Keratinocyte (primary cell): ENCODE results near the gene IQSEC3. TPM values are rescaled to one million over a fixed set of nuclear protein-coding genes. Genes with fewer than 3 reads are reported as not detected.
"Not testable (repeated sequence)": the region's sequence is repeated elsewhere in the genome, so short reads cannot be mapped to it uniquely, and the experiment has no call there.

Source experiments
- DNase-seq: peaks from one replicate; pipeline ENCODE4 v3.0.0-alpha.2; 2011; ENCODE audit warnings: low read depth, missing footprints, low spot score
- FAIRE-seq: peaks from 2 replicates; lab custom pipeline; 2011; peaks lifted over from hg19 to GRCh38; lab: Jason Lieb, UNC
- H2AFZ ChIP-seq: 2 replicates; pipeline ENCODE4 v1.6.0; 2012; ENCODE audit warnings: low read length, control low read depth, inconsistent platforms; ENCODE audit not compliant: control insufficient read depth
- H3K27ac ChIP-seq: 2 replicates; pipeline ENCODE4 v1.5.1; 2011; ENCODE audit warnings: low read length; ENCODE audit not compliant: control insufficient read depth, insufficient read depth
- H3K27me3 ChIP-seq: 3 replicates; pipeline ENCODE4 v1.6.0; 2011; ENCODE audit warnings: low read length; ENCODE audit not compliant: control insufficient read depth, insufficient read depth; ENCODE audit errors: extremely low read depth
- H3K36me3 ChIP-seq, 2 experiments: 2 replicates in 1 of 2; 3 replicates in 1 of 2; pipeline ENCODE4 v1.5.1; 2011; ENCODE audit warnings: low read length in 2 of 2, mild to moderate bottlenecking in 1 of 2; ENCODE audit not compliant: control insufficient read depth in 2 of 2, insufficient read depth in 2 of 2; ENCODE audit errors: extremely low read depth in 1 of 2
- H3K4me1 ChIP-seq: 3 replicates; pipeline ENCODE4 v1.5.1; 2011; ENCODE audit warnings: low read length; ENCODE audit not compliant: control insufficient read depth, insufficient read depth; ENCODE audit errors: extremely low read depth
- H3K4me2 ChIP-seq: 3 replicates; pipeline ENCODE4 v1.6.0; 2011; ENCODE audit warnings: low read depth, low read length; ENCODE audit not compliant: control insufficient read depth, insufficient read depth; ENCODE audit errors: extremely low read depth
- H3K4me3 ChIP-seq, 3 experiments: fragments of 200-600 bp in 1 of 3; sonication (generic) in 1 of 3; 2 replicates in 2 of 3; 3 replicates in 1 of 3; pipeline ENCODE4 v1.5.1; 2011 to 2016; ENCODE audit warnings: low read length in 3 of 3, mild to moderate bottlenecking in 3 of 3, control low read depth in 2 of 3, inconsistent platforms in 1 of 3, low read depth in 1 of 3, mixed read lengths in 1 of 3, mixed run types in 1 of 3, moderate library complexity in 1 of 3; ENCODE audit not compliant: control insufficient read depth in 2 of 3, insufficient read depth in 2 of 3; ENCODE audit errors: extremely low read depth in 1 of 3
- H3K79me2 ChIP-seq: 2 replicates; pipeline ENCODE4 v1.6.0; 2012; ENCODE audit warnings: low read length; ENCODE audit not compliant: control insufficient read depth, insufficient read depth
- H3K9ac ChIP-seq: 3 replicates; pipeline ENCODE4 v1.6.0; 2011; ENCODE audit warnings: low read length; ENCODE audit not compliant: control insufficient read depth, insufficient read depth; ENCODE audit errors: extremely low read depth
- H3K9me1 ChIP-seq: 3 replicates; pipeline ENCODE4 v1.6.0; 2011; ENCODE audit warnings: low read length; ENCODE audit not compliant: control insufficient read depth, insufficient read depth; ENCODE audit errors: extremely low read depth
- H3K9me3 ChIP-seq: 2 replicates; pipeline ENCODE4 v1.5.1; 2012; ENCODE audit warnings: low read depth, low read length; ENCODE audit not compliant: control insufficient read depth
- H4K20me1 ChIP-seq: 3 replicates; pipeline ENCODE4 v1.6.0; 2011; ENCODE audit warnings: low read length; ENCODE audit not compliant: control insufficient read depth, insufficient read depth; ENCODE audit errors: extremely low read depth
- CTCF ChIP-seq, 3 experiments: IDR thresholded peaks in 1 of 3; conservative IDR thresholded peaks in 1 of 3; optimal IDR thresholded peaks in 1 of 3; 2 replicates in 2 of 3; 3 replicates in 1 of 3; pipeline versions ENCODE3 to v1.5.1; 2011; ENCODE audit warnings: low read length in 3 of 3, mild to moderate bottlenecking in 3 of 3, moderate library complexity in 2 of 3, control low read depth in 1 of 3, inconsistent platforms in 1 of 3; ENCODE audit not compliant: insufficient read depth in 2 of 3; ENCODE audit errors: extremely low read depth in 1 of 3
- EZH2 ChIP-seq: IDR thresholded peaks from one replicate; pipeline ENCODE4 v1.6.1; 2012; ENCODE audit warnings: inconsistent platforms, mild to moderate bottlenecking, low read length, moderate library complexity
- dilution Hi-C: fragments of 300-500 bp; cut with MboI; formaldehyde crosslinking; loops from one replicate; pipeline ENCODE4 v1.7.0; 2020; ENCODE audit warnings: low sequenced_read_pairs; ENCODE audit not compliant: extremely low pct_ligation_motif_present
- polyA plus RNA-seq, 5 experiments: library from polyadenylated mRNA; depleted of rRNA in 3 of 5; stranded (reverse) in 3 of 5; stranded (forward) in 1 of 5; unstranded in 1 of 5; fragments of >200 nt; gene quantifications; 1 replicate in 1 of 5; 2 replicates in 3 of 5; 3 replicates in 1 of 5; pipeline versions ENCODE4 v1.2.1 to v1.2.3, GENCODE V29; 2011 to 2012; ENCODE audit warnings: missing spikeins in 2 of 5, low read depth in 1 of 5, low replicate concordance in 1 of 5

IQSEC3 gene
- polyA plus RNA-seq, 1 donor (not counting 4 experiments of a cell fraction or from before 2014, with no cell fraction given): not detected

GRCh38 chr12:22190-22529 lies 44.4 kb upstream of the IQSEC3 start:
- dilution Hi-C loops: no loop called here
- no peak overlapping the region for H2AFZ ChIP-seq
- H3K36me3 ChIP-seq: peaks cover 14 to 22% of the 10 kb centered on the region in 2 experiments
- TF ChIP-seq CTCF (optimal IDR thresholded peaks at IDR 0.05 in 1 of 3, IDR thresholded peaks at IDR 0.05 in 1 of 3, conservative IDR thresholded peaks at IDR 0.05 in 1 of 3; ENCODE audit: extremely low read depth in 1 of 3, insufficient read depth in 2 of 3, low read length in 3 of 3): peak in 2 of 3 experiments; percentile 24 to 32
- no peak for TF ChIP-seq EZH2
- FAIRE-seq: no peak
- H3K4me2 ChIP-seq: no peak overlapping the region
- H3K79me2 ChIP-seq: no peaks in the 10 kb centered on the region
- no peaks in the 10 kb centered on the region for H3K9me1 ChIP-seq
- H3K27ac ChIP-seq: no peak overlapping the region
- no peak for DNase-seq
- H3K4me1 ChIP-seq: no peaks in the 10 kb centered on the region
- no peak overlapping the region for H3K9ac ChIP-seq
- H3K27me3 ChIP-seq: no peaks in the 10 kb centered on the region
- H3K4me3 ChIP-seq: no peak overlapping the region
- no peaks in the 10 kb centered on the region for H4K20me1 ChIP-seq
- no peaks in the 10 kb centered on the region for H3K9me3 ChIP-seq

- Histone ChIP-seq H2AFZ (no peak overlapping the region), H3K9me1 (no peaks in the 10 kb centered on the region), H4K20me1 (no peaks in the 10 kb centered on the region), H3K4me2 (no peak overlapping the region), H3K79me2 (no peaks in the 10 kb centered on the region), H3K9ac (no peak overlapping the region), H3K4me3 (no peak overlapping the region), H3K27me3 (no peaks in the 10 kb centered on the region), H3K27ac (no peak overlapping the region), H3K4me1 (no peaks in the 10 kb centered on the region), H3K36me3 (peaks cover 14 to 21% of the 10 kb centered on the region in 2 experiments), H3K9me3 (no peaks in the 10 kb centered on the region)
- DNase-seq: no peak
- TF ChIP-seq EZH2 (no peak), CTCF (optimal IDR thresholded peaks at IDR 0.05 in 1 of 3, IDR thresholded peaks at IDR 0.05 in 1 of 3, conservative IDR thresholded peaks at IDR 0.05 in 1 of 3; ENCODE audit: extremely low read depth in 1 of 3, insufficient read depth in 2 of 3, low read length in 3 of 3) (no peak)
- FAIRE-seq: no peak
- dilution Hi-C loops: no loop called here
Measured at GRCh38 chr12:22530-23201, 43.9 kb upstream of the IQSEC3 start.

- DNase-seq, dilution Hi-C loops, H3K4me2 ChIP-seq, H3K27me3 ChIP-seq, H2AFZ ChIP-seq, H4K20me1 ChIP-seq, H3K4me3 ChIP-seq, H3K36me3 ChIP-seq, FAIRE-seq, H3K27ac ChIP-seq, H3K4me1 ChIP-seq, H3K9ac ChIP-seq, H3K79me2 ChIP-seq, H3K9me1 ChIP-seq, H3K9me3 ChIP-seq: not testable (repeated sequence)
Measured at GRCh38 chr12:27904-28303, 38.7 kb upstream of the IQSEC3 start.

DNA sequence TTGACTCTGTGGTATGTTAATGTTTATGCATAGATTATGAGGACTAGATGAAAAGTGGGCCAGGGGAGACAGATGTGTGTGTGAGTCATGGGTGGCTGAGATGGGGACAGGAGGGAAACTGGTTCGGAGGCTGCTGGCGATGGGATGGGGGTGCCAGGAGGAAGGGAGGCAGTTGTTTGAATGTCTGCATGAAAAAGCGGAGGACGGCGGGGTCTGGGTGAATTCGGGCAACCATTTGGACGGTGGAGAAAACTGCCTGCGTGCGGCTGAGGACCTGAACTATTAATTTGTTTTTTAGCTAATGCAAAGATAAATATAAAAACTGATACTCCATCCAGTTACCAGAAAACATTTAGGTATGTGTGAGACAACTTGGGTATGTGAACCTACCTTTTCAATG lies 27.8 kb upstream of the IQSEC3 start:
- FAIRE-seq, H3K27me3 ChIP-seq, H4K20me1 ChIP-seq, H2AFZ ChIP-seq, H3K9me1 ChIP-seq, H3K79me2 ChIP-seq, H3K27ac ChIP-seq, H3K36me3 ChIP-seq, H3K9ac ChIP-seq, DNase-seq, H3K4me1 ChIP-seq, dilution Hi-C loops, H3K9me3 ChIP-seq, H3K4me3 ChIP-seq, H3K4me2 ChIP-seq: not testable (repeated sequence)
